GM12878 (cell line): Measurements from ENCODE around the gene CDC42BPA. TPM values are rescaled to one million over a fixed set of nuclear protein-coding genes. Genes with fewer than 3 reads are reported as not detected.

Experiments used
- ATAC-seq: fragments of 200-7000 bp; cut with Tn5 transposase; 3 replicates; pipeline ENCODE4 v1.9.1; 2020; ENCODE audit warnings: mild to moderate bottlenecking, moderate library complexity
- BruUV-seq: library from RNA; stranded (reverse); fragments of 400-500 nt; replicated peaks from 2 replicates; lab custom pipeline; 2021; lab: Mats Ljungman, UMichigan
- CTCF ChIA-PET: fragments of 300-600 bp; sonication (Branson Sonifier 250); formaldehyde crosslinking; extraction: SDS; loops from one replicate; lab custom pipeline; 2021; ENCODE audit warnings: inconsistent platforms; lab: Yijun Ruan, JAX
- POLR2A ChIA-PET: fragments of 350-600 bp; formaldehyde crosslinking; extraction: SDS; loops from one replicate; lab custom pipeline; 2021; ENCODE audit warnings: inconsistent platforms; lab: Charles Lee
- RAD21 ChIA-PET: fragments of 300-600 bp; sonication (Branson Sonifier 250); formaldehyde crosslinking; loops from one replicate; lab custom pipeline; 2023; ENCODE audit warnings: antibody characterized with exemption; ENCODE audit not compliant: unreplicated experiment; lab: Charles Lee
- SMC1A ChIA-PET: fragments of 300-600 bp; sonication (Branson Sonifier 250); formaldehyde crosslinking; loops from one replicate; lab custom pipeline; 2023; ENCODE audit not compliant: unreplicated experiment, uncharacterized antibody; lab: Charles Lee
- DNase-seq: peaks from one replicate; pipeline ENCODE4 v3.0.0-alpha.2; 2011; ENCODE audit warnings: low read depth, low spot score
- FAIRE-seq: peaks from 3 replicates; lab custom pipeline; 2011; peaks lifted over from hg19 to GRCh38; lab: Jason Lieb, UNC
- H2AFZ ChIP-seq: 2 replicates; pipeline ENCODE4 v1.6.0; 2011; ENCODE audit warnings: low read depth, low read length, control low read depth; ENCODE audit not compliant: control insufficient read depth
- H3K27ac ChIP-seq: 2 replicates; pipeline ENCODE4 v1.5.1; 2011; ENCODE audit warnings: control low read depth; ENCODE audit not compliant: control insufficient read depth, insufficient read depth
- H3K27me3 ChIP-seq, 2 experiments: replicated peaks in 1 of 2; 2 replicates each; pipeline versions ENCODE4 v1.6.0 to v1.6.1; 2011; ENCODE audit warnings: low read length in 1 of 2; ENCODE audit not compliant: control insufficient read depth in 2 of 2, insufficient read depth in 2 of 2
- H3K36me3 ChIP-seq, 2 experiments: 2 replicates each; pipeline ENCODE4 v1.5.1; 2011; ENCODE audit warnings: low read length in 1 of 2; ENCODE audit not compliant: control insufficient read depth in 2 of 2, insufficient read depth in 2 of 2
- H3K4me1 ChIP-seq: 2 replicates; pipeline ENCODE4 v1.6.1; 2011; ENCODE audit warnings: mild to moderate bottlenecking, low read length, moderate library complexity, mixed read lengths; ENCODE audit not compliant: control insufficient read depth, insufficient read depth
- H3K4me2 ChIP-seq: 2 replicates; pipeline ENCODE4 v1.6.0; 2011; ENCODE audit warnings: control low read depth; ENCODE audit not compliant: control insufficient read depth, insufficient read depth
- H3K4me3 ChIP-seq: fragments of 200-600 bp; sonication (generic); 2 replicates; pipeline ENCODE4 v1.5.1; 2016
- H3K79me2 ChIP-seq: 2 replicates; pipeline ENCODE4 v1.6.0; 2011; ENCODE audit warnings: low read length; ENCODE audit not compliant: control insufficient read depth, insufficient read depth
- H3K9ac ChIP-seq: 2 replicates; pipeline ENCODE4 v1.8.0; 2011; ENCODE audit warnings: low read length, control low read depth, mixed read lengths; ENCODE audit not compliant: control insufficient read depth, insufficient read depth
- H3K9me3 ChIP-seq: replicated peaks from 3 replicates; pipeline ENCODE4 v1.5.1; 2011; ENCODE audit warnings: mild to moderate bottlenecking, low read length; ENCODE audit not compliant: control insufficient read depth, insufficient read depth
- H4K20me1 ChIP-seq: 2 replicates; pipeline ENCODE4 v1.6.0; 2011; ENCODE audit not compliant: control insufficient read depth, insufficient read depth
- ASH2L ChIP-seq: fragments of 300-600, 200-600 bp; sonication (generic); IDR thresholded peaks from 2 replicates; pipeline ENCODE4 v1.6.1; 2017; ENCODE audit warnings: low read depth, mild to moderate bottlenecking, borderline replicate concordance
- CREM ChIP-seq: IDR thresholded peaks from 2 replicates; pipeline ENCODE4 v1.6.1; 2014; ENCODE audit warnings: antibody characterized with exemption, low read depth
- DPF2 ChIP-seq: fragments of 450-650 bp; IDR thresholded peaks from 2 replicates; pipeline ENCODE4 v1.6.1; 2017; ENCODE audit warnings: mild to moderate bottlenecking
- ETV6 ChIP-seq, 2 experiments: fragments of 450-650 bp in 1 of 2; IDR thresholded peaks in 1 of 2; conservative IDR thresholded peaks in 1 of 2; 2 replicates each; pipeline ENCODE4 v1.6.1; 2014; ENCODE audit warnings: antibody characterized with exemption in 1 of 2, borderline replicate concordance in 1 of 2, low read depth in 1 of 2, mild to moderate bottlenecking in 1 of 2, moderate library complexity in 1 of 2
- NBN ChIP-seq: fragments of 450-650 bp; IDR thresholded peaks from 2 replicates; pipeline ENCODE4 v1.6.1; 2016
- RELB ChIP-seq: fragments of 450-650 bp; IDR thresholded peaks from 2 replicates; pipeline ENCODE4 v1.6.1; 2017; ENCODE audit warnings: low read depth, mild to moderate bottlenecking, moderate library complexity
- SPI1 ChIP-seq: IDR thresholded peaks from 2 replicates; pipeline ENCODE4 v1.6.1; 2011; ENCODE audit warnings: low read depth, mild to moderate bottlenecking, low read length, moderate library complexity, borderline replicate concordance; ENCODE audit not compliant: insufficient read depth
- WRNIP1 ChIP-seq: IDR thresholded peaks from 2 replicates; pipeline ENCODE4 v1.6.1; 2011; ENCODE audit warnings: low read depth, low read length, improper control_type of control experiment, borderline replicate concordance
- YY1 ChIP-seq: IDR thresholded peaks from 2 replicates; pipeline ENCODE4 v1.6.1; 2011; ENCODE audit warnings: low read depth, mild to moderate bottlenecking, low read length
- ZBED1 ChIP-seq: IDR thresholded peaks from 2 replicates; pipeline ENCODE4 v1.6.1; 2016; ENCODE audit warnings: borderline replicate concordance
- WGBS: methylation state at CpG from one replicate; pipeline ENCODE4 v1.1.6; 2016; ENCODE audit warnings: low lambda C conversion rate; ENCODE audit not compliant: insufficient replicate concordance, insufficient coverage; ENCODE audit errors: missing lambda C conversion rate; 5-methylcytosine and 5-hydroxymethylcytosine counted together
- in situ Hi-C: fragments of 300-500 bp; cut with MboI; formaldehyde crosslinking; loops from 9 replicates; pipeline ENCODE4 v1.14.3; 2018; ENCODE audit warnings: mixed read lengths
- intact Hi-C: fragments of 100-400 bp; cut with micrococcal nuclease; formaldehyde crosslinking; loops from one replicate; pipeline ENCODE4 v1.14.2; 2022; ENCODE audit not compliant: unreplicated experiment
- polyA plus RNA-seq, 11 experiments: library from polyadenylated mRNA; depleted of rRNA in 4 of 11; unstranded in 6 of 11; stranded (reverse) in 5 of 11; fragments of >200 nt; fragmentation: Nextera tagmentation in 4 of 11; fragmentation: Illumina TruSeq in 1 of 11; extraction: Ambion mirVana in 4 of 11; extraction: Trizol in 1 of 11; gene quantifications; 1 replicate in 1 of 11; 2 replicates in 10 of 11; pipeline versions ENCODE4 v1.2.1 to v1.2.3, GENCODE V29; 2011 to 2016; ENCODE audit warnings: inconsistent platforms in 2 of 11, missing spikeins in 2 of 11, low read depth in 1 of 11
- total RNA-seq, 4 experiments: library from RNA; depleted of rRNA in 3 of 4; stranded (reverse); fragments of >200 nt in 3 of 4; fragmentation: Illumina TruSeq in 1 of 4; extraction: Trizol in 1 of 4; gene quantifications; 2 replicates each; pipeline versions ENCODE4 v1.2.1 to v1.2.3, GENCODE V29; 2013 to 2021
- TF ChIP-seq, protein P1 (sequence below): fragments of 450-650 bp; IDR thresholded peaks from 2 replicates; pipeline ENCODE4 v1.6.1; 2016; ENCODE audit warnings: mild to moderate bottlenecking, moderate library complexity, borderline replicate concordance

Gene CDC42BPA
- total and polyA plus RNA-seq, 10 of the 15 experiments (the other 5 are each of a cell fraction or from before 2014, with no cell fraction given), result 0.02 to 0.52 (median 0.10) TPM

GRCh38 chr1:227004796-227005195 lies 313.5 kb downstream of the CDC42BPA start:
- in situ Hi-C loops, result no loop called here
- no peak overlapping the region for H3K4me2 ChIP-seq
- no peak overlapping the region for H3K4me3 ChIP-seq
- no peaks in the 10 kb centered on the region for H4K20me1 ChIP-seq
- RAD21 ChIA-PET, result no interaction called here
- no peaks in the 10 kb centered on the region for H3K9me3 ChIP-seq
- H3K9ac ChIP-seq, result no peak overlapping the region
- POLR2A ChIA-PET, result no interaction called here
- FAIRE-seq, result no peak
- WGBS, result 84% methylated on average over 8 of the region's 8 CpGs
- CTCF ChIA-PET, result no interaction called here
- ATAC-seq, result no peak
- no peaks in the 10 kb centered on the region for H3K36me3 ChIP-seq
- no peak for DNase-seq
- H3K79me2 ChIP-seq, result no peaks in the 10 kb centered on the region
- no peak for TF ChIP-seq ETV6 (conservative IDR thresholded peaks at IDR 0.05 in 1 of 2, IDR thresholded peaks at IDR 0.05 in 1 of 2; ENCODE audit: borderline replicate concordance in 1 of 2, low read depth in 1 of 2)
- TF ChIP-seq ZBED1, result no peak
- TF ChIP-seq YY1, result no peak
- intact Hi-C loops, result no loop called here
- H3K4me1 ChIP-seq, result no peaks in the 10 kb centered on the region
- no peak overlapping the region for H3K27ac ChIP-seq
- no TSS peak for BruUV-seq
- H2AFZ ChIP-seq, result no peak overlapping the region
- no peaks in the 10 kb centered on the region for H3K27me3 ChIP-seq
- SMC1A ChIA-PET, result interaction anchor here (1.5 kb wide), 1 partner anchor 11 kb away, joined by 3 read pairs; no protein-coding TSS in a partner anchor

- in situ Hi-C loops (no loop called here), intact Hi-C loops (no loop called here)
- CTCF ChIA-PET, result no interaction called here
- ATAC-seq (no peak), FAIRE-seq (no peak), DNase-seq (no peak)
- WGBS, result 93% methylated on average over 8 of the region's 8 CpGs
- Histone ChIP-seq H3K9me3 (no peaks in the 10 kb centered on the region), H3K27ac (no peak overlapping the region), H3K79me2 (no peaks in the 10 kb centered on the region), H2AFZ (no peak overlapping the region), H4K20me1 (no peaks in the 10 kb centered on the region), H3K4me3 (no peak overlapping the region), H3K4me1 (no peaks in the 10 kb centered on the region), H3K27me3 (no peaks in the 10 kb centered on the region), H3K9ac (no peak overlapping the region), H3K36me3 (no peaks in the 10 kb centered on the region), H3K4me2 (no peak overlapping the region)
- SMC1A ChIA-PET, result interaction anchor here (0.8 to 1.4 kb wide), 2 partner anchors 9 to 121 kb away, joined by 3 read pairs; no protein-coding TSS in a partner anchor
- POLR2A ChIA-PET, result no interaction called here
- RAD21 ChIA-PET, result no interaction called here
- no TSS peak for BruUV-seq
- TF ChIP-seq, protein P1, sequence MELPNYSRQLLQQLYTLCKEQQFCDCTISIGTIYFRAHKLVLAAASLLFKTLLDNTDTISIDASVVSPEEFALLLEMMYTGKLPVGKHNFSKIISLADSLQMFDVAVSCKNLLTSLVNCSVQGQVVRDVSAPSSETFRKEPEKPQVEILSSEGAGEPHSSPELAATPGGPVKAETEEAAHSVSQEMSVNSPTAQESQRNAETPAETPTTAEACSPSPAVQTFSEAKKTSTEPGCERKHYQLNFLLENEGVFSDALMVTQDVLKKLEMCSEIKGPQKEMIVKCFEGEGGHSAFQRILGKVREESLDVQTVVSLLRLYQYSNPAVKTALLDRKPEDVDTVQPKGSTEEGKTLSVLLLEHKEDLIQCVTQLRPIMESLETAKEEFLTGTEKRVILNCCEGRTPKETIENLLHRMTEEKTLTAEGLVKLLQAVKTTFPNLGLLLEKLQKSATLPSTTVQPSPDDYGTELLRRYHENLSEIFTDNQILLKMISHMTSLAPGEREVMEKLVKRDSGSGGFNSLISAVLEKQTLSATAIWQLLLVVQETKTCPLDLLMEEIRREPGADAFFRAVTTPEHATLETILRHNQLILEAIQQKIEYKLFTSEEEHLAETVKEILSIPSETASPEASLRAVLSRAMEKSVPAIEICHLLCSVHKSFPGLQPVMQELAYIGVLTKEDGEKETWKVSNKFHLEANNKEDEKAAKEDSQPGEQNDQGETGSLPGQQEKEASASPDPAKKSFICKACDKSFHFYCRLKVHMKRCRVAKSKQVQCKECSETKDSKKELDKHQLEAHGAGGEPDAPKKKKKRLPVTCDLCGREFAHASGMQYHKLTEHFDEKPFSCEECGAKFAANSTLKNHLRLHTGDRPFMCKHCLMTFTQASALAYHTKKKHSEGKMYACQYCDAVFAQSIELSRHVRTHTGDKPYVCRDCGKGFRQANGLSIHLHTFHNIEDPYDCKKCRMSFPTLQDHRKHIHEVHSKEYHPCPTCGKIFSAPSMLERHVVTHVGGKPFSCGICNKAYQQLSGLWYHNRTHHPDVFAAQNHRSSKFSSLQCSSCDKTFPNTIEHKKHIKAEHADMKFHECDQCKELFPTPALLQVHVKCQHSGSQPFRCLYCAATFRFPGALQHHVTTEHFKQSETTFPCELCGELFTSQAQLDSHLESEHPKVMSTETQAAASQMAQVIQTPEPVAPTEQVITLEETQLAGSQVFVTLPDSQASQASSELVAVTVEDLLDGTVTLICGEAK, result no peak
- TF ChIP-seq SPI1 (no peak), WRNIP1 (no peak), DPF2 (no peak), NBN (no peak), CREM (no peak), ASH2L (no peak), RELB (no peak)
Observed at GRCh38 chr1:227003165-227003564, 315.1 kb downstream of the CDC42BPA start.
